ENCODE results near the gene B3GALT6. TPM values are rescaled to one million over a fixed set of nuclear protein-coding genes. Genes with fewer than 3 reads are reported as not detected.

Gene B3GALT6
- total RNA-seq, 1 experiment from 2014 or later = 25.9 TPM

GRCh38 chr1:1274931-1275431 is 42.9 kb downstream of the B3GALT6 start:
- intact Hi-C loops (cut with micrococcal nuclease; ENCODE audit: unreplicated experiment) = no loop called here
- H3K27me3 Mint-ChIP-seq (ENCODE audit: unreplicated experiment) = no peaks in the 10 kb centered on the region
- no peak overlapping the region for H3K27ac Mint-ChIP-seq (ENCODE audit: unreplicated experiment)
- no TSS peak for BruUV-seq (replicated peaks)
- TF ChIP-seq CTCF (IDR thresholded peaks at IDR 0.05; ENCODE audit: unreplicated experiment) = no peak
- no peaks in the 10 kb centered on the region for H3K9me3 Mint-ChIP-seq (ENCODE audit: low read depth, unreplicated experiment)
- peak overlapping the region; percentile 85 for H3K4me3 Mint-ChIP-seq (ENCODE audit: low read depth, unreplicated experiment)
- CTCF ChIA-PET = no interaction called here
- peaks cover 13% of the 10 kb centered on the region for H3K4me1 Mint-ChIP-seq (ENCODE audit: low read depth, unreplicated experiment)
- H3K36me3 Mint-ChIP-seq (ENCODE audit: insufficient read depth, unreplicated experiment) = peaks cover 30% of the 10 kb centered on the region
- DNase-seq = no peak

GRCh38 chr1:1275836-1276235 is 43.8 kb downstream of the B3GALT6 start:
- intact Hi-C loops (cut with micrococcal nuclease; ENCODE audit: unreplicated experiment) = no loop called here
- H3K27ac Mint-ChIP-seq (ENCODE audit: unreplicated experiment) = no peak overlapping the region
- CTCF ChIA-PET = no interaction called here

GRCh38 chr1:1278620-1279019 is 46.6 kb downstream of the B3GALT6 start:
- H3K27me3 Mint-ChIP-seq (ENCODE audit: unreplicated experiment) = no peaks in the 10 kb centered on the region
- H3K4me1 Mint-ChIP-seq (ENCODE audit: low read depth, unreplicated experiment) = peaks cover 10% of the 10 kb centered on the region
- no peaks in the 10 kb centered on the region for H3K9me3 Mint-ChIP-seq (ENCODE audit: low read depth, unreplicated experiment)
- no peak overlapping the region for H3K27ac Mint-ChIP-seq (ENCODE audit: unreplicated experiment)
- H3K36me3 Mint-ChIP-seq (ENCODE audit: insufficient read depth, unreplicated experiment) = peaks cover under 1% of the 10 kb centered on the region
- DNase-seq = no peak
- intact Hi-C loops (cut with micrococcal nuclease; ENCODE audit: unreplicated experiment) = no loop called here
- CTCF ChIA-PET = no interaction called here
- no peak for TF ChIP-seq CTCF (IDR thresholded peaks at IDR 0.05; ENCODE audit: unreplicated experiment)
- no TSS peak for BruUV-seq (replicated peaks)
- H3K4me3 Mint-ChIP-seq (ENCODE audit: low read depth, unreplicated experiment) = no peak overlapping the region

More at GRCh38 chr1:1275836-1276235, 43.8 kb downstream of the B3GALT6 start:
- Mint-ChIP-seq H3K36me3 (ENCODE audit: insufficient read depth, unreplicated experiment) (peaks cover 23% of the 10 kb centered on the region), H3K9me3 (ENCODE audit: low read depth, unreplicated experiment) (no peaks in the 10 kb centered on the region), H3K4me1 (ENCODE audit: low read depth, unreplicated experiment) (peaks cover 5% of the 10 kb centered on the region), H3K4me3 (ENCODE audit: low read depth, unreplicated experiment) (no peak overlapping the region), H3K27me3 (ENCODE audit: unreplicated experiment) (no peaks in the 10 kb centered on the region)
- no TSS peak for BruUV-seq (replicated peaks)
- no peak for TF ChIP-seq CTCF (IDR thresholded peaks at IDR 0.05; ENCODE audit: unreplicated experiment)
- no peak for DNase-seq

GRCh38 chr1:1279028-1279427 is 47.0 kb downstream of the B3GALT6 start:
- no peak for TF ChIP-seq CTCF (IDR thresholded peaks at IDR 0.05; ENCODE audit: unreplicated experiment)
- no TSS peak for BruUV-seq (replicated peaks)
- Mint-ChIP-seq H3K4me3 (ENCODE audit: low read depth, unreplicated experiment) (no peak overlapping the region), H3K9me3 (ENCODE audit: low read depth, unreplicated experiment) (no peaks in the 10 kb centered on the region), H3K36me3 (ENCODE audit: insufficient read depth, unreplicated experiment) (peaks cover 5% of the 10 kb centered on the region), H3K27me3 (ENCODE audit: unreplicated experiment) (no peaks in the 10 kb centered on the region), H3K4me1 (ENCODE audit: low read depth, unreplicated experiment) (peaks cover 10% of the 10 kb centered on the region), H3K27ac (ENCODE audit: unreplicated experiment) (no peak overlapping the region)
- CTCF ChIA-PET = interaction anchor here (0.7 kb wide), 1 partner anchor 48 kb away, joined by 3 read pairs; no protein-coding TSS in a partner anchor
- intact Hi-C loops (cut with micrococcal nuclease; ENCODE audit: unreplicated experiment) = no loop called here
- DNase-seq = no peak
